ENCODE results near the gene ARR3.
"Not testable (repeated sequence)": the region's sequence is repeated elsewhere in the genome, so short reads cannot be mapped to it uniquely, and the experiment has no call there.

The ARR3 gene

GRCh38 chrX:70255452-70255851, 12.7 kb upstream of the ARR3 start:
- TF ChIP-seq, protein P1, sequence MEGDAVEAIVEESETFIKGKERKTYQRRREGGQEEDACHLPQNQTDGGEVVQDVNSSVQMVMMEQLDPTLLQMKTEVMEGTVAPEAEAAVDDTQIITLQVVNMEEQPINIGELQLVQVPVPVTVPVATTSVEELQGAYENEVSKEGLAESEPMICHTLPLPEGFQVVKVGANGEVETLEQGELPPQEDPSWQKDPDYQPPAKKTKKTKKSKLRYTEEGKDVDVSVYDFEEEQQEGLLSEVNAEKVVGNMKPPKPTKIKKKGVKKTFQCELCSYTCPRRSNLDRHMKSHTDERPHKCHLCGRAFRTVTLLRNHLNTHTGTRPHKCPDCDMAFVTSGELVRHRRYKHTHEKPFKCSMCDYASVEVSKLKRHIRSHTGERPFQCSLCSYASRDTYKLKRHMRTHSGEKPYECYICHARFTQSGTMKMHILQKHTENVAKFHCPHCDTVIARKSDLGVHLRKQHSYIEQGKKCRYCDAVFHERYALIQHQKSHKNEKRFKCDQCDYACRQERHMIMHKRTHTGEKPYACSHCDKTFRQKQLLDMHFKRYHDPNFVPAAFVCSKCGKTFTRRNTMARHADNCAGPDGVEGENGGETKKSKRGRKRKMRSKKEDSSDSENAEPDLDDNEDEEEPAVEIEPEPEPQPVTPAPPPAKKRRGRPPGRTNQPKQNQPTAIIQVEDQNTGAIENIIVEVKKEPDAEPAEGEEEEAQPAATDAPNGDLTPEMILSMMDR (IDR thresholded peaks at IDR 0.05): no peak
- no peak for TF ChIP-seq ZFX (IDR thresholded peaks at IDR 0.05; ENCODE audit: borderline replicate concordance)
- no peak overlapping the region for H3K27ac ChIP-seq

DNA sequence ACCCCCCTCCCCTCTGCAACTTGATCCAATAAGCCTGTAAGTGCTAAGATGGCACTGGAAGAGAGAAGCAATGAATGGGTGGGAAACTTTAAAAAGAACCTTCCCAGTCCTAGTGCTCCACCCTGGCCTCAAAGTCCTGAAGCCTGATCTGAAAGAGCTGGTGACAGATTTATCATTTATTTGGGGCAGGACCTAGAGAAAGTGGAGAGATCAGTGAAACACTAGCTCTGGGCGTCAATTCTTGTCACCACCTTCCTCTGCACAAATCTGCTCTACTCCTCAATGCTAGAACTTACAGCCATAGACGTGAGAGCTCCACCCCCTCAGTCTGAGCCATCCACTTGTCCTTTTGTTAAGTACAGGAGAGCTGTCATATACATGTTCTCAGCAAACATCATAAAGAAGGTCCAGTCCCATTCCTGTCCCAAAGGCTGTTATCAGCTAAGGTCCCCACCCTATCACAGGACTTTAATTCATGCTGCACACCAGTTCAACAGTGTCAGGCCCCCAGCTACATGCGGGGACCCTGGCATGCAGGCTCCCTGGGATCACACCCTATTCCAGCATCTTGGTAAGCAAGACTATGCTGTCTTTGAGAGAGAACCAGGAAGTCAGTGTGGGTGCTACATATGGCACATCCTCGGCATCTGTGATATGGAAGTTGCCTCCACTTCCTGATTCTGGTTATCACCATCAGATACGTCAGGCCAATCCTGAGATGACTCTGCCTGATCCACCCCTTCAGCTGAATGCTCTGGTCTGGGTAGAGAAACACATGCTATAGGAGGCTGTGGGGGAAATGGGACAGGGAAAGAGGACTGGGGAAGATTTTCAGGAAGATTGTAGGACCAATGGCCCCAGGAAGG, 10.5 kb upstream of the ARR3 start:
- no peak overlapping the region for H3K27ac ChIP-seq
- no peak for TF ChIP-seq ZFX (IDR thresholded peaks at IDR 0.05; ENCODE audit: borderline replicate concordance)
- TF ChIP-seq, protein P1 (IDR thresholded peaks at IDR 0.05): no peak

DNA sequence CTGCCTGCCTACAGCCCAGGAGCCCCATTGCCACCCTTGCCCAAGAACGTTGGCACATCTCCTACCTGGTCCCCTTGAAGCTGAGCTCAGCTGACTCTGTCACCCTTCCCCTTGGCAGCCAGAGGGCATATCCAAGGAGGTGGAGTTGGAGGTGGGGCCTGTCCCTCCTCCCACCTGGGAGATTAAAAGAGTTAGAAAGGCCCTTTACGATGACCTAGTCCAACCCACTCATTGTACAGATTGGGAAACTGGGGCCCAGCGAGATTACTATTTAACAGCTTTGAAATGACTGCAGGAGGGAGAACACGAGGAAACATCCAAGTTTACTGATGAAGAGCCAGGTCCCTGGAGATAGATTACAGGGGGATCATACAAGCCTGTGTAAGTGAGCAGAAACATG, 8.0 kb upstream of the ARR3 start, which contains the start of gene P2RY4:
Gene P2RY4 (minus strand): TSS at position 101 of the 400 bp plus-strand sequence. CDS start 580 bp downstream, outside the sequence.
- no peak within 1 kb of the TSS for H3K27ac ChIP-seq

DNA sequence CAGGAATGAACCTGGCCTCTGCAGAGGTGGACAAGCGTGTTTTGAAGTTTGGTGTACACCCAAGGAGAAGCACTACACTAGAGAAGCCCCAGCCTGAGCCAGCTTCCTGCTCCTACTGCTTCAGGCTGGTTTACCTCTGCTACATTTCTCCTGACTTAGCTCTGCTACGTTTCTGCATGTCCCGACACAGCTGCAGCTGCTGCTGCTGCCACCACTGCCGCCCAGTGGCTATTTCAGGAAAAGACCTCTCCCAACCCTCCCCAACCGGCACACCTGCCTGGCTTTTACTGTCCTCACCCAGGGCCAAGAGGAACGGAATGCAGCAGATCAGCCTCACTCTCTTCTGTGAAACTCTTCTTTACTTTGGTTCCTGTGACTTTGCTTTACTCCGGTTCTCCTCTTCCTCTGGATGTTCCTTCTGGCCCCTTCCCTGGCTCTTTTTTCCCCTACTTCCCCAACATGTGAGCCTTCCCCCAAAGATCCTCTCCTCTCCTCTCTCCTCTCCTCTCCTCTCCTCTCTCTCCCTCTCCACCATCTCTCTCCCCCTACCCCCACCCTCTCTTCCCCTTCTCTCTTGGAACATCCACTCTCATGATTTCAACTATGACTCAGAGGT, 5.1 kb upstream of the ARR3 start:
- H3K27ac ChIP-seq: no peak overlapping the region

More for the DNA sequence above, 8.0 kb upstream of the ARR3 start, which contains the start of gene P2RY4:
- no peak for TF ChIP-seq ZFX (IDR thresholded peaks at IDR 0.05; ENCODE audit: borderline replicate concordance)
- TF ChIP-seq, protein P1 (IDR thresholded peaks at IDR 0.05): no peak

GRCh38 chrX:70264784-70265183, 3.4 kb upstream of the ARR3 start:
- no peak for TF ChIP-seq ZFX (IDR thresholded peaks at IDR 0.05; ENCODE audit: borderline replicate concordance)
- TF ChIP-seq, protein P1 (IDR thresholded peaks at IDR 0.05): no peak
- H3K27ac ChIP-seq: no peak overlapping the region

More for the DNA sequence above, 5.1 kb upstream of the ARR3 start:
- TF ChIP-seq ZFX (IDR thresholded peaks at IDR 0.05; ENCODE audit: borderline replicate concordance): no peak
- TF ChIP-seq, protein P1 (IDR thresholded peaks at IDR 0.05): peak; percentile 79

GRCh38 chrX:70274029-70274428, 5.9 kb downstream of the ARR3 start:
- not testable (repeated sequence) for H3K27ac ChIP-seq

- TF ChIP-seq ZFX (IDR thresholded peaks at IDR 0.05; ENCODE audit: borderline replicate concordance): no peak
- TF ChIP-seq, protein P1 (IDR thresholded peaks at IDR 0.05): no peak
- no peak overlapping the region for H3K27ac ChIP-seq
These were observed 10.9 kb downstream of the ARR3 start for GRCh38 chrX:70279081-70279480.

Measured in 22Rv1 (cell line).